ENCODE results near the gene DSCAML1.
"Not testable (repeated sequence)": the region's sequence is repeated elsewhere in the genome, so short reads cannot be mapped to it uniquely, and the experiment has no call there.

DSCAML1 gene

DNA sequence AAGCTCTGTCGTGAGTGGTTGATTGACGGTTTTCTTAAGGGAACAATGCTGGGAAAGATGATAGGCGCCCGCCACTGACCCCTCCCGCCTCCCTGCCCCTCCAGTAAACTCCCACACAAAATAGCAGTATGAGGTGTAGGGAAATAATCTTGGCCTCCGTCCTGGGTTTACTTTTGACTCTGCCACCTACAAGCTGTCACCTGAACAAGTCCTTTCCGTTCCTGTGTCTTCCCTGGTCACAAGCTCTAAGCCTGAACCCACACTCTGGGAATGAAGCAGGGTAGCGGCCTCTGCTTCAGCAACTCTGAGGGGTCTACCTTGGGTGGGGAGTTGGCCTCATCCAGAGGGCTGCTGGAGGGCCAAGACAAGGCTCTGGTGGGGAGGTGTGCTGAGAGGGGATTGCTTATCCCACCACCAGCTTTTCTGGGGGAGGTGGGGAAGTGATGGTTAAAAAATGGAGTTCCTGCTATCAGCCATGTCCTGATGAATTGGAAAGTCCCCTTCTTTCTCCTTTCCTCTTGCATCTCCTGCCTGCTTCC, 381.6 kb downstream of the DSCAML1 start:
- no peak for DNase-seq

- no peak for DNase-seq
Observed at GRCh38 chr11:117414724-117415123, 382.3 kb downstream of the DSCAML1 start.

DNA sequence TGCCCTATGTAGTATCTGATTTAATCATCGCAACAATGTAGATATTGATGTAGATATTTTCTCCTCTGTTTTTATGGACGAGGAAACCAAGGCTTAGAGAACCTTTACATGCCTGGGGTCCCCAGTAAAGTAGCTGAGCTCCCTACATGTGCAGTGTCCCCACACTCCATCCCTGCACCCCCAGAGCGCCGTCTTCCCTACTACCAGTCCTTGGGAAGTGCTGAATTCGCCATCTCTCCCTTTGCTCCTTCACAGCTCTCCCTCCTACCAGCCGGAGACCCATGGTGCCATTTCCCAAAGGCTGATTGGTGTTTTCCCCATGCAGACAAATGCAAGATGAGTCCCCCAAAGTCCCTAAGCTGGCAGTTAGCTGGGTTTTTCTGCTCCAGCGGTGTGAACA, 383.4 kb downstream of the DSCAML1 start:
- DNase-seq, result no peak

DNA sequence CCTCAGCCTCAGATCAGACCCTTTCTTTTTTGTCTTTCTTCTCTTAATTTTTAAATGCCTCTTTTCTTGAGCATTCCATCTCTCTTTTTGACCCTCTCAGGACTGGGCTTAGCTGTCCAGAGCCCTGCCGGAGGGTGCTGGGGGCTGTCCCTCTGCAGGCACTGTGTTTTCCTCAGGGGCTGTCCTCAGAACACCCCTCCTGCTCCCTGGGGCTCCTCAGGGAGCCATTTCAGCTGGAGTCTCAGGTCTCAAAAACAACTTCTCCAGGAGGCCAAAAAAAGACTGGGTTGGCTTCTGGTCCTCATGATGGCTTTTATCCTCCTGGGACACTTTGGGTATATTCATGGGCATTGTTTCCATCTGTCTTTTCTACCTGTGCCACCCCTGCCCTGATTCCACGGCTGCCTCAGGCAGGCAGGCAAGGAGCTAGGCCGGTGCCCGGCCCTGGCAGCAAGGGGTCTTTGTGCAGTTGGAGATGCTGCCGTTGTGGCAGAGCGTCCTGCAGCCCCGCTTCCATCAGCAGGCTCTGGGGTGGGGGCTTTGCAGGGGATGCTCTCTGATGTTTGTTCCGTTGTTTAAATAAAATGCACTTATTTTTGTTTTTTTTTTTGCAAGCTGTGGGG, 384.3 kb downstream of the DSCAML1 start:
- no peak for DNase-seq

GRCh38 chr11:117412176-117412575, 384.8 kb downstream of the DSCAML1 start:
- no peak for DNase-seq

- no peak for DNase-seq
Observed at GRCh38 chr11:117411736-117412135, 385.3 kb downstream of the DSCAML1 start.

DNA sequence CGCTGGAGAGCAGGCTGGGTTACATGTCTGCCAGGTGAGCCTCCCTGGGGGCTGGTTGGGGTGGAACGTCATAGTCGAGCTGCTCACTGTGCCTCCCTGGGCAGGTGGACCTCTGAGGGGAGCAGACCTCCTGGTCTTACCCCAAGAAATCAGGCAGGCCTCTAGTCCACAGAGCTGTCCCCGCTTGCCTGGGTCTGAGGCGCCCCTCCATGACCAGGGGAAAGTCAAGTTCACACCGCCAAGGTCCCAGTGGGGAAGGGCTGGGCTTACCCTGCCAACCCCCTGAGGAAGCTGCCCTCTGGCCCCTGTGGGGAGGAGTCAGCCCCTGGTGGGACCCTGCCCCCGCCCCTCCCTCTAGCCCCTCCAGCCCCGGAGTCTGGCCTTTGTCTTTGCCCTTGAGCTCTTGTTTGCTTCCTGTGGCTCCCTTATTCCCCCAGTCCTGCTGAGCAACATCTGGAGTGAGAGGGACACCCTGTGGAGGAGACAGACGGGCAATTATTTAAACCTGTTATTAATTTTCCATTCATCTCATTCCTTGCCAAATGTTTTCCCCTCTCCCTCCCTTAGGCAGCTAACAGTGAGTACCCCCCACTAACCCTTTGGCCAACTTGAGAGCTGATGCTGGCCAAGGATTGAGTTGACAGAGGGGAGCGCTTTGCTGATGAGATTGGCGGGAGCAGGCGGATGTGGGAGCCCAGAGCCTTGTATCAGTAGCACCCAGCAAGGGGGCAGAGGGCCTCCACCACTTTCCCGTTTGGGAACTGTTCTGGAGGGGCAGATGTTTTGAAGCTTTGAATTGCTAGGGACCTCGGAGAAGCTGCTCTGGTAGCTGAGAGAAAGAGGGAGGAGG, 385.9 kb downstream of the DSCAML1 start:
- DNase-seq, result no peak

DNA sequence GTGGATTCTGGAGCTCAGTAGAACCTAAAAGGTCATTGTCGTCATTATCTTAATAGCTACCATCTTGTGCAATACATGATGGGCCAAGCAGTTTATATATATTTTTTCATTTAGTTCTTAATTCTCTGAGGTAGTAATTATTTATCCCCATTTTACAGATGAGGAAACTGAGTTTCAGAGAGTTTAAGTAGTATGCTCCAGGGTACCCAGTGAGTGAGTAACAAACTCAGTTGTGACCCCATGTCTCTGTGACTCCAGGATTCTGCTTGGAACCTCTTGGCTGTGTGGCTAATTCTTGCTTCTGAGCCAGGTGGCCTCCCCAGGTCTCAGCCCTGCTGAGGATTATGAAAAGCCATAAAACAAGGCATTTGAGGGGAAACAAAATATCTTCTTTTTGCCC, 386.8 kb downstream of the DSCAML1 start:
- no peak for DNase-seq

GRCh38 chr11:117409511-117409910, 387.5 kb downstream of the DSCAML1 start:
- DNase-seq, result no peak

- no peak for DNase-seq
Observed at GRCh38 chr11:117408356-117408755, 388.7 kb downstream of the DSCAML1 start.

DNA sequence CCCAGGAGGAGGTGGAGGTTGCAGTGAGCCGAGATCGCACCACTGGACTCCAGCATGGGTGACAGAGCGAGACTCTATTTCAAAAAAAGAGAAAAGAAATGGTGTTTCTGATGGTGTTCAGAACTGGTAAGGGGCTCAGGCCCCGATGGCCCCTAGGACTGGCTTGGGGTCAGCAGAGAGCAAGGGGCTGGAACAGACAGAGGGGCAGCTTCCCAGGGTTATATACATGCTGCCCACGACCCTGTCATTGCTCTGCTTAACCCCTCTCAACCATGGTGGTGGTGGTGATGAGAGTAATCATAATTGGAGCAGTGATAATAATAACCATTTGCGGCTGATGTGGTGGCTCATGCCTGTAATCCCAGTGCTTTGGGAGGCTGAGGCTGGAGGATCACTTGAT, 390.0 kb downstream of the DSCAML1 start:
- no peak for DNase-seq

GRCh38 chr11:117405898-117406297, 391.1 kb downstream of the DSCAML1 start:
- DNase-seq, result not testable (repeated sequence)

GRCh38 chr11:117399100-117399840, 397.7 kb downstream of the DSCAML1 start:
- DNase-seq, result not testable (repeated sequence)

GRCh38 chr11:117398618-117399017, 398.4 kb downstream of the DSCAML1 start:
- DNase-seq, result not testable (repeated sequence)

DNA sequence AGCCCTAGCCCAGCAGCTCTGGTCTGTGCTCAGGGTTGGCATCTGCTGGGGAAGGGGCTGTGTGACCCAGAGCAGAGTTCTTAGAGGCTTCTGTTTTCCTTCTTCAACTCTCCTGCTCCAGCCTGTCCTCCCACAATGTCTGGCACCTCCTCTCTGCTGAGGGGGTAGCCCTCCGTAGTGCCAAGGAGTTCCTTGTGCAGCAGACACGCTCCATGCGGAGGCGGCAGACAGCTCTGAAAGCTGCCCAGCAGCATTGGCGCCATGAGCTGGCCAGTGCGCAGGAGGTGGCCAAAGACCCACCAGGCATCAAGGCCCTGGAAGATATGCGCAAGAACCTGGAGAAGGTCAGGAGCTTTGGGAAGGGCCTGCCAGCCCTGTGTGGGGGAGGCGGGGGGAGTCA, 400.0 kb downstream of the DSCAML1 start:
- no peak for DNase-seq

DNA sequence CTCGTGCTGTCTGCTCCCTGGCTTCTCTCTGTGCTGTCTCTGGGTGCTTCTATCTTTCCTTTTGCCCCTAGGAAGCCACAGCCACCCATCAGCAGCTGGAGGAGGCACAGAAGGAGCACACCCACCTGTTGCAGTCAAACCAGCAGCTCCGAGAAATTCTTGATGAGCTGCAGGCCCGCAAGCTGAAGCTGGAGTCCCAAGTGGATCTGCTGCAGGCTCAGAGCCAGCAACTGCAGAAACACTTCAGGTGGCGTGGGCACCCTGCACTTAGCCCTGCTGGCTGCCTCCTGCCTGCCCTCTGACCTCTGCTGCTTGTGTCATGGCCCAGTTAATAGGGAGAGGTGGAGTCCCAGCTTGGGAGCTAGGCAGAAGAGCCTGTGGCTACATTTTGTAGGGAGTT, 401.5 kb downstream of the DSCAML1 start:
- DNase-seq, result no peak

- DNase-seq, result no peak
Observed at GRCh38 chr11:117394221-117394925, 402.6 kb downstream of the DSCAML1 start.

DNA sequence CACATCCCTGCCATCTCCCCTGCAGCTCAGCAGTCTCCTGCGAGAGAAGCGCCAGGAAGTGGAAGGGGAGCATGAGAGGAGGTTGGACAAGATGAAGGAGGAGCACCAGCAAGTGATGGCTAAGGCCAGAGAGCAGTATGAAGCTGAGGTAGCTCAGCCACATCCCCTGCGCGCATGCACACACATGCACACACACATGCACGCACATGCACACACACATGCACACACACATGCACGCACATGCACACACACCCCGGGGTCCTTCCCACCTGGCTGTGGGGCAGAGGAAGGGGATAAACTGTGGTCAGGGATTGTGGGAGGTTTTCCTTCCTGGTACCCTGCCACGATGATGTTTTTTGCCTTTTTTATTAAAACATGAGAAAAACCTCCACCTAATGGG, 404.0 kb downstream of the DSCAML1 start:
- DNase-seq, result no peak

DNA sequence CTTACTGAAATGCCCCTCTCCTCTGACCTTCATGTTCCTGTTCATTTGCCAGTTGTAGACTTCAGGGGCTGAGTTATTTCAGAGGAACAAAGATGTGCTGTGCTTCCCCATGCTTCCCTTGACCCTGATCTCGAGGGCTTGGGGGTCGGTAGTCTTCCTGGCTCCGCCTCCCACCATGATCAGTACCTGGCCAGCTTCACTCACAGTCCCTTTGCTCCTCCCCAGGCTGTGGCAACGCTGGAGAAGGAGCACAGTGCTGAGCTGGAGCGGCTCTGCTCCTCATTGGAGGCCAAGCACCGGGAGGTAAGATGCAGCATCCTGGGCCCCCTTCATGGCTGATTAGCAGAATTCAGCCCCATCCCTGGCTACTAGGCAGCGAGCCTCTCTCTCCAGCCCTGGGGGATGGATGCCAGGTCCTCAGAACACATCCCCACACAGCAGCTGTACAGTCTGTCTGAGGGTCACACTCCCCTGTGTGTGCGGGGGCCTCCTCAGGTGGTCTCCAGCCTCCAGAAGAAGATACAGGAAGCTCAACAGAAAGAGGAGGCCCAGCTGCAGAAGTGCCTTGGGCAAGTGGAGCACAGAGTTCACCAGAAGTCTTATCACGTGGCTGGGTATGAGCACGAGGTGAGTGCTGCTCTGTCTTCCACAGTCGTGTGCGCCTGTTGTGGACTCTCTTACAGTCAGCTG, 404.9 kb downstream of the DSCAML1 start:
- no peak for DNase-seq

GRCh38 chr11:117391181-117391580, 405.8 kb downstream of the DSCAML1 start:
- DNase-seq, result no peak

DNA sequence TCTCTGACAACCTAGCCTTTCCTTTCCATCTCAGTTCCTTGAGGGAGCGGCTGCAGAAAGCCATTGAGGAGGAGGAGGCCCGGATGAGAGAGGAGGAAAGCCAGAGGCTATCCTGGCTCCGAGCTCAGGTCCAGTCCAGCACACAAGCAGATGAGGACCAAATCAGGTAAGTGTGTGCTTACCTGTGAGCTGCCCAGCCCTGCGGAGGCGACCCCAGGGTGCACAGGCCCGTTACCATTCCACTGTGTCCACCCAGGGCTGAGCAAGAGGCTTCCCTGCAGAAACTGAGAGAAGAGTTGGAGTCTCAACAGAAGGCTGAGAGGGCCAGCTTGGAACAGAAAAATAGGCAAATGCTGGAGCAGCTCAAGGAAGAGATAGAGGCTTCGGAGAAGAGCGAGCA, 406.3 kb downstream of the DSCAML1 start:
- DNase-seq, result no peak
